Bronchial epithelial cell (primary cell): ENCODE results near the gene CABLES1. TPM values are rescaled to one million over a fixed set of nuclear protein-coding genes. Genes with fewer than 3 reads are reported as not detected.

Experiments used
- DNase-seq: peaks from one replicate; pipeline ENCODE4 v3.0.0-alpha.2; 2010; ENCODE audit warnings: low read depth
- FAIRE-seq: peaks from 2 replicates; lab custom pipeline; 2011; peaks lifted over from hg19 to GRCh38; lab: Jason Lieb, UNC
- H3K27me3 ChIP-seq: 2 replicates; pipeline ENCODE4 v1.5.1; 2011; ENCODE audit warnings: low read length; ENCODE audit not compliant: control insufficient read depth, insufficient read depth
- H3K36me3 ChIP-seq: 2 replicates; pipeline ENCODE4 v1.5.1; 2011; ENCODE audit warnings: low read length; ENCODE audit not compliant: control insufficient read depth, insufficient read depth
- H3K4me3 ChIP-seq: 2 replicates; pipeline ENCODE4 v1.5.1; 2011; ENCODE audit warnings: mild to moderate bottlenecking, low read depth, low read length, control low read depth
- total RNA-seq: library from RNA; depleted of rRNA; stranded (reverse); fragments of >200 nt; gene quantifications from 2 replicates; pipeline ENCODE4 v1.2.1, GENCODE V29; 2014
- TF ChIP-seq, protein P1 (sequence below): IDR thresholded peaks from 2 replicates; pipeline ENCODE4 v1.5.1; 2011; ENCODE audit warnings: mild to moderate bottlenecking, moderate library complexity, low read length, control low read depth, inconsistent platforms; ENCODE audit not compliant: insufficient read depth, severe bottlenecking

The CABLES1 gene
- total RNA-seq, 1 donor from 2014 or later, result 0.26 TPM

DNA sequence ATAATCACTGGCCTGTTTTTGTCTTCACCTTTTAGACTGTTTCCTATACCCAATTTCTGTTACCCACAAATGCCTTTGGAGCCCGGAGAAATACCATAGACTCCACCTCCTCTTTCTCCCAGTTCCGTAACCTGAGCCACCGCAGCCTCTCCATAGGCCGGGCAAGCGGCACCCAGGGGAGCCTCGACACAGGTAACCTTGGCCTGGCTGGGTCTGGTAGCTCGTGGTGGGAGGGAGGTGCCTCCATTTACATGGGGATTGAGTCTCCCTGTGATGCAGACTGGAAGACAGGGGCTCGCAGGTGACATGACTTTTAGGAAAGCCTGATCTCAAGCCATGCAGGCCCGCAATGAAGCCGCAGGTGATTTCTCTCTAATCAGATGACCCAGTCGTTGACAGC is 100.6 kb downstream of the CABLES1 start:
- DNase-seq (no peak), FAIRE-seq (no peak)
- Histone ChIP-seq H3K36me3 (no peaks in the 10 kb centered on the region), H3K27me3 (no peaks in the 10 kb centered on the region), H3K4me3 (no peak overlapping the region)
- TF ChIP-seq, protein P1, sequence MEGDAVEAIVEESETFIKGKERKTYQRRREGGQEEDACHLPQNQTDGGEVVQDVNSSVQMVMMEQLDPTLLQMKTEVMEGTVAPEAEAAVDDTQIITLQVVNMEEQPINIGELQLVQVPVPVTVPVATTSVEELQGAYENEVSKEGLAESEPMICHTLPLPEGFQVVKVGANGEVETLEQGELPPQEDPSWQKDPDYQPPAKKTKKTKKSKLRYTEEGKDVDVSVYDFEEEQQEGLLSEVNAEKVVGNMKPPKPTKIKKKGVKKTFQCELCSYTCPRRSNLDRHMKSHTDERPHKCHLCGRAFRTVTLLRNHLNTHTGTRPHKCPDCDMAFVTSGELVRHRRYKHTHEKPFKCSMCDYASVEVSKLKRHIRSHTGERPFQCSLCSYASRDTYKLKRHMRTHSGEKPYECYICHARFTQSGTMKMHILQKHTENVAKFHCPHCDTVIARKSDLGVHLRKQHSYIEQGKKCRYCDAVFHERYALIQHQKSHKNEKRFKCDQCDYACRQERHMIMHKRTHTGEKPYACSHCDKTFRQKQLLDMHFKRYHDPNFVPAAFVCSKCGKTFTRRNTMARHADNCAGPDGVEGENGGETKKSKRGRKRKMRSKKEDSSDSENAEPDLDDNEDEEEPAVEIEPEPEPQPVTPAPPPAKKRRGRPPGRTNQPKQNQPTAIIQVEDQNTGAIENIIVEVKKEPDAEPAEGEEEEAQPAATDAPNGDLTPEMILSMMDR, result no peak

DNA sequence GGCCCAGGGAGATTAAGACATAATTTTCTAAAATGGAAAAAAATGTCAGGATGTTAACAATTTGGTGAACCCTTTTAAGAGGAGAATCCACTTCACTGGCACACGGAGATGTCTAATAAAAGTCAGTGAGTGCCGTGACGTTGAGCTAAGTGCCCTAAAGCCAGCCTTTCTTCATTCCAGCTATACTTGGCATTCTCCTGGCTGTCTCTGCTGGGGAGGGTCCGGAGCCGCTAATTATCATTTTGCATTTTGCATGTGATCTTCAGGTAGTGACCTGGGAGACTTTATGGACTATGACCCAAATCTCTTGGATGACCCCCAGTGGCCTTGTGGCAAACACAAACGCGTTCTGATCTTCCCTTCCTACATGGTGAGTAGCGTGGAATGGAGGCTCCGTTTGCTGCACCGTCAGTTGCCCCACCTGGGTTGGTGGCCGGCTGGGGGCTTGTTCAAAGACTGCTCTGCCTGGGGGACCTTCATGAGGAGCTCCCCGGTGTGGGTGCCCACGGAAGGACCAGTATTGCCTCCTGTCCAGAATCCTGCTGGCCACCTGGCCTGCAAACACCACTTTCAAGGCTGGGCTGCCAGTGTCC is 101.7 kb downstream of the CABLES1 start:
- TF ChIP-seq, protein P1, result no peak
- Histone ChIP-seq H3K36me3 (no peaks in the 10 kb centered on the region), H3K27me3 (no peaks in the 10 kb centered on the region), H3K4me3 (no peak overlapping the region)
- DNase-seq, result no peak
- no peak for FAIRE-seq

DNA sequence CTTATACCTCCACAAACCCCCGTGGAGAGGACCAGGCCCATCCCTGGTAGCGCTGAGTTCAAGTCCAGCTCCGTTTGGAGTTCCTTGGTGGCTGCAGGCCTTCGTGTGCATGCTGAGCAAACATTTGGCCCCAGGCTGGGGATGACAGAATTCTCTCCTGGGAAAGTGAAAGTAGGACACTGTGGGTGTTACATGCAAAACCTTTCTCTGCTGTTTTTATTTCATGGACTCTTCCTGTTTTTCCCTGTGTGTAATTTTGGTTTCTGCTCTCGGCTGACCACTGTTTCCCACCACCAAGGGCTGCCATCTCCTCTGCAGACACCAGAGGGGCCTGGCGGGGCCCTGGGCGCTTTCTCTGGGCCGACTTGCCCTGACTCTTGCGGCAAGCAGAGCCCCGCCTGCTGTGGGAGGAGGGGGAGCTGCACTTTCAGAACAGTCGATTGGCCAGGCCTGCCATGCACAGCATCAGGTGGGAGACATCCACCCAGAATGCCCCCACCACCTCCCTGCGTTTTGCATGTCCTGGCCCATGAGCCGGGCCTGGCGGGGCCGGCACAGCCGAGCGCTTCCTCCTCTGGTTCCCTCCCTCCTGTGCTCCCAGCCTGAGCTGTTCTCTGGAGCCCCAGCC is 102.4 kb downstream of the CABLES1 start:
- TF ChIP-seq, protein P1, result peak; percentile 31
- FAIRE-seq, result no peak
- Histone ChIP-seq H3K27me3 (no peaks in the 10 kb centered on the region), H3K36me3 (no peaks in the 10 kb centered on the region), H3K4me3 (peak overlapping the region; percentile 23)
- DNase-seq, result peak; percentile 46

DNA sequence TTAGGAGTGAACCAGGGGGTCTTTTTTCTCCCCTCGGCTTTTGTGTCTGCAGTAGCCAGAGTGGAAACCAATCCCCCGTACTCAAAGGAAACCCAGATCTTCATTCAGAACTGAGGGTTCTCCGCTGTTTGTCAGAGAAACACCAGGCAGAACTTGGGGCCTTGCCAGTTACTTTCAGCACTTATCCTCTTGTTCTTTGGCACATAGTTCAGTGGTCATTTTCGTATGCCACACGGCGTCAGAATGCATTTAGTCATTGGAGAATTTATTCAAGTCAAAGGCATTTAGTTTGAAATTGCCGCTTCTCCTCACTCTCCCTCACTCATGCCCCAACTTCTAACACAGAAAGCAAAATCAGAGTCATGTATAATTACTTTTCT is 102.9 kb downstream of the CABLES1 start:
- peak; percentile 62 for DNase-seq
- H3K4me3 ChIP-seq, result peak overlapping the region; percentile 23
- no peaks in the 10 kb centered on the region for H3K27me3 ChIP-seq
- no peak for FAIRE-seq
- H3K36me3 ChIP-seq, result no peaks in the 10 kb centered on the region
- TF ChIP-seq, protein P1, result no peak

DNA sequence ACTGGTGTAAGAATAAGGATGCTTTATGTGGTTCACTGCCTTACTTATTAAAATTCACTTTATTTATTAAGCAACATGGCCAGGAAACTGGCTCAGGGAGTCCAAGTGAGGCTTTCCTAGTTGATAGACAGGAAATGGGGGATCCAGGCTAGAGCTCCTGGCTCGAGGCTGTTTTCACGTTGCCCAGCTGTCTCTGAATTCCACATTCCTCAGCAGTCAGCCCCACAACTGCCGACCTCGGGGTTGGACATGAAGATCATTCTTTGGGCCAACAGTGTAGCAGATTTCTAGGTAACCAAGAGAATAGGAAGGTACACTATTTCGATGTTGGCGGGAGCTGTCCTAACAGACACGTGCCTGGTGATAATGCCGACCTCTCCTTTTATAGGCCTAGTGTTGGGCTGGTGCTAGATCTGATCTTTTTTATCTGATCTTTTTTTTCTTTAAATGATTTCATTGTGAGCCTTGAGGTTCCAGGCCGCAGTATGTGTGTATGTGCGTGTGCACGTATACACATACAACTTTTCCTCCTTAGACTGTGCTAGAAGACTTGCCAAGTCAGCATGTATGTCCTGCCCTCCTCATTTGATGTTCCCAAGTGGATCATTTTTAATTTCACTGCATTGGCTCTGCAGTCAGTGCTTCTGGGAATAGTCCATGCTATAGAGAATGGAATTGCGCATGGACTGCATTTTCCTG is 103.5 kb downstream of the CABLES1 start:
- FAIRE-seq (no peak), DNase-seq (no peak)
- no peak overlapping the region for H3K4me3 ChIP-seq
- no peaks in the 10 kb centered on the region for H3K36me3 ChIP-seq
- H3K27me3 ChIP-seq, result no peaks in the 10 kb centered on the region
- TF ChIP-seq, protein P1, result no peak
